Neural crest cell (in vitro differentiated cells): Measurements from ENCODE around the gene VIPR2. TPM values are rescaled to one million over a fixed set of nuclear protein-coding genes. Genes with fewer than 3 reads are reported as not detected.

Source experiments
- DNase-seq: peaks from one replicate; pipeline ENCODE4 v3.0.0; 2021; ENCODE audit warnings: low read depth, mixed read lengths, low spot score
- H3K27ac Mint-ChIP-seq: one replicate; pipeline ENCODE4 v1.8.0; 2021; ENCODE audit warnings: mild to moderate bottlenecking, mixed read lengths; ENCODE audit not compliant: unreplicated experiment
- H3K27me3 Mint-ChIP-seq: 2 replicates; pipeline ENCODE4 v1.8.0; 2021; ENCODE audit warnings: low read depth, mild to moderate bottlenecking, mixed read lengths
- H3K36me3 Mint-ChIP-seq: 2 replicates; pipeline ENCODE4 v1.8.0; 2021; ENCODE audit warnings: low read depth, mild to moderate bottlenecking, mixed read lengths
- H3K4me1 Mint-ChIP-seq: 2 replicates; pipeline ENCODE4 v1.8.0; 2021; ENCODE audit warnings: mixed read lengths
- H3K4me3 Mint-ChIP-seq: one replicate; pipeline ENCODE4 v1.8.0; 2021; ENCODE audit warnings: mild to moderate bottlenecking, mixed read lengths
- H3K9me3 Mint-ChIP-seq: 2 replicates; pipeline ENCODE4 v1.8.0; 2021; ENCODE audit warnings: mixed read lengths
- total RNA-seq: library from RNA; stranded (reverse); gene quantifications from 2 replicates; pipeline ENCODE4 v1.2.1, GENCODE V29; 2021
- TF ChIP-seq, protein P1 (sequence below): fragments of 200-600 bp; sonication (generic); conservative IDR thresholded peaks from 2 replicates; pipeline ENCODE4 v1.5.0; 2021; ENCODE audit warnings: antibody characterized with exemption, mild to moderate bottlenecking

The VIPR2 gene
- total RNA-seq, 1 donor from 2014 or later, result 0.16 TPM

DNA sequence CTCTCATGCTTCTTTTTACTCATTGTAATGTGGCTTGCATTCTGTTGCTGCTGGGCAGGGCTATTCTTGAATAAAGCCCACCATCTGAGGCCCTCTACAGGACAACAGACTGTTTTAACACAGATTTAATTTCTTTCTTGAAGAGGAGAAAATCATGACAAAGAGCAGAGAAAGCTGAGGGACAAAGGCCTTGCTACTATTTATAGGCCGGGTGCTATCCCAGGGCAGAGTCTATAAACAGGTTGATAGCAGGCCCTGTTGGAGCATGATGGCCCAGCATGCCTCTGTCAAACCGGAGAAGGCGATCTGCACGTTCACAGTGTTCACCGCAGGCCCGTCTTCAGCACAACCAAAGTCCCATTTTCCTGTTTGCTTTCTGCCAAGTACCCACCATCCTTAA lies 3.0 kb downstream of the VIPR2 start:
- H3K27me3 Mint-ChIP-seq, result peaks cover 60% of the 10 kb centered on the region
- peaks cover 2% of the 10 kb centered on the region for H3K36me3 Mint-ChIP-seq
- TF ChIP-seq, protein P1, sequence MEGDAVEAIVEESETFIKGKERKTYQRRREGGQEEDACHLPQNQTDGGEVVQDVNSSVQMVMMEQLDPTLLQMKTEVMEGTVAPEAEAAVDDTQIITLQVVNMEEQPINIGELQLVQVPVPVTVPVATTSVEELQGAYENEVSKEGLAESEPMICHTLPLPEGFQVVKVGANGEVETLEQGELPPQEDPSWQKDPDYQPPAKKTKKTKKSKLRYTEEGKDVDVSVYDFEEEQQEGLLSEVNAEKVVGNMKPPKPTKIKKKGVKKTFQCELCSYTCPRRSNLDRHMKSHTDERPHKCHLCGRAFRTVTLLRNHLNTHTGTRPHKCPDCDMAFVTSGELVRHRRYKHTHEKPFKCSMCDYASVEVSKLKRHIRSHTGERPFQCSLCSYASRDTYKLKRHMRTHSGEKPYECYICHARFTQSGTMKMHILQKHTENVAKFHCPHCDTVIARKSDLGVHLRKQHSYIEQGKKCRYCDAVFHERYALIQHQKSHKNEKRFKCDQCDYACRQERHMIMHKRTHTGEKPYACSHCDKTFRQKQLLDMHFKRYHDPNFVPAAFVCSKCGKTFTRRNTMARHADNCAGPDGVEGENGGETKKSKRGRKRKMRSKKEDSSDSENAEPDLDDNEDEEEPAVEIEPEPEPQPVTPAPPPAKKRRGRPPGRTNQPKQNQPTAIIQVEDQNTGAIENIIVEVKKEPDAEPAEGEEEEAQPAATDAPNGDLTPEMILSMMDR, result peak; percentile 25
- H3K27ac Mint-ChIP-seq, result no peak overlapping the region
- H3K9me3 Mint-ChIP-seq, result peaks cover 2% of the 10 kb centered on the region
- H3K4me1 Mint-ChIP-seq, result peaks cover 23% of the 10 kb centered on the region
- no peak for DNase-seq
- peak overlapping the region; percentile 52 for H3K4me3 Mint-ChIP-seq

DNA sequence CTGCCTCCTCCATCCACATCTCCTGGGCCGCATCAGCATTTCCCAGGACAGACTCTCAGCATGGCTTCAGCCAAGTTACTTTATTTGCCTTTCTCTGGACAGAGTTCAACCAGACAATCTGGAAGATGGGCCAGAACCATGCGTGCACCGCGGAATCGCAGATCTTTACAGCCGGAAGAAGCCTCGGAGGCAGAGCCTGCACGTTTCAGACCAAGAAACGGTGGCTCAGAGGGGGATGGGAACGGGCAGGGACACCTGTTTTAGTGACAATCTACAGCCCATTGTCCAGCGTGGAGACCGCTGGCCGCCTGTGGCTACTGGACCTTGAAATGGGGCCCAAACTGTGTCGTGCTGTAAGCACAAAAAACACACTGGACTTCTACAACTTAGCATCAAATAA lies 3.5 kb downstream of the VIPR2 start:
- Mint-ChIP-seq H3K27me3 (peaks cover 60% of the 10 kb centered on the region), H3K27ac (no peak overlapping the region), H3K4me1 (peaks cover 27% of the 10 kb centered on the region), H3K36me3 (peaks cover 2% of the 10 kb centered on the region), H3K9me3 (peaks cover 2% of the 10 kb centered on the region), H3K4me3 (no peak overlapping the region)
- TF ChIP-seq, protein P1, result no peak
- DNase-seq, result no peak

DNA sequence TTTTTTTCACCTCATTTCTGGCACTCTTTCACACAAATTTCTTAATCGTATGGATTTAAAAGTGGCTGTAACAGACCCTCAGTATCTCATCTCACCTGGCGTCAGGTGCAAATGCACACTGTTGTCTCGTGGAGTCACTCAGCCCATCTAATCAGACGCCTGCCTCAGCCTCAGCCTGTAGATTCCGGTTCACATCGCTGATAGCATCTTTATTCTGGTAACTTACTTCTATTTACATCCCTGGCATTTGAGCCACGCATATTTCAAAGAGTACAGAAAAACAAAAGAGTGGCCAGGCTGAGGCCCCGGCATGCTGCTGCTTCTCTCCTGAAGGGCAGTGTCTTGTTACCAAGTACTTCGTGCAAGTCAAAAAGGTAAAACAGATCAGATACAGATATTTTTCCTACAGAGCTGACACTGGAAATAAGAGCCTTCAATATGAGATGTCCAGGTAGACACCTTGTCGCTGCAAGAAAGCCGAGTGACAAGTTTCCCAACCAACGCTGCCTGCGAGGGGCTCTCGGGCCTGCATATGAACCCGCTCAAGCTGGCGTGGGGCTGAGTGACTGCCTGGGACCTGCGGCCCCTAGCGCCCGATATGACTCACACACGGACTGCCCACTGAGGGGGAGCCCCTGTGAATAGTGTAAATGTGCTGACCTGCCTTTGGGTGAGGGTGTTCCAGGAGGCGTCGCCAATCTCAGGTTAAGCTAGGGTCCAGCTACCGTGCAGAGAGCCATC lies 4.3 kb downstream of the VIPR2 start:
- no peak for DNase-seq
- peaks cover 28% of the 10 kb centered on the region for H3K4me1 Mint-ChIP-seq
- no peak overlapping the region for H3K4me3 Mint-ChIP-seq
- H3K9me3 Mint-ChIP-seq, result peaks cover 2% of the 10 kb centered on the region
- H3K27me3 Mint-ChIP-seq, result peaks cover 59% of the 10 kb centered on the region
- TF ChIP-seq, protein P1, result no peak
- H3K27ac Mint-ChIP-seq, result no peak overlapping the region
- peaks cover 2% of the 10 kb centered on the region for H3K36me3 Mint-ChIP-seq

DNA sequence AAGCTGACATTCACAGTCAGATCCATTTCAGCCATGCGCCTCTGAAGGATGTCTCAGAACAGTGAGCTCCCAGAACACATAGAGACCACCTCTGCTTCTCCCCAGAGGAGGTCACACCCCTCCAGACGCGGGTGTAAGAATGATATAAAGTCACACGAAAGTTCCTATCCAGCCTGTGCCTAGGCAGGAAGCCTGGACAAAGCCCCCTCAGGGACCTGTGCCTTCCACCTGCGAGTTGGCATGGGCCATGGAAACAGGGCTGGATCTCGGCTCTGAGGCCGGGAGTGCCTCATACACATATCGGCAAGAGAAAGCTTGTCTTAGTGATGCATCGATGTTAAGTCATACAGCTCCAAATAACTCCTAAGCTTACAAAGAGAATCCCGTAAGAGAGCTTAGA lies 5.0 kb downstream of the VIPR2 start:
- H3K27ac Mint-ChIP-seq, result no peak overlapping the region
- peaks cover 55% of the 10 kb centered on the region for H3K27me3 Mint-ChIP-seq
- H3K4me3 Mint-ChIP-seq, result no peak overlapping the region
- peaks cover 2% of the 10 kb centered on the region for H3K9me3 Mint-ChIP-seq
- H3K4me1 Mint-ChIP-seq, result peaks cover 28% of the 10 kb centered on the region
- peaks cover 2% of the 10 kb centered on the region for H3K36me3 Mint-ChIP-seq
- DNase-seq, result no peak
- TF ChIP-seq, protein P1, result no peak

DNA sequence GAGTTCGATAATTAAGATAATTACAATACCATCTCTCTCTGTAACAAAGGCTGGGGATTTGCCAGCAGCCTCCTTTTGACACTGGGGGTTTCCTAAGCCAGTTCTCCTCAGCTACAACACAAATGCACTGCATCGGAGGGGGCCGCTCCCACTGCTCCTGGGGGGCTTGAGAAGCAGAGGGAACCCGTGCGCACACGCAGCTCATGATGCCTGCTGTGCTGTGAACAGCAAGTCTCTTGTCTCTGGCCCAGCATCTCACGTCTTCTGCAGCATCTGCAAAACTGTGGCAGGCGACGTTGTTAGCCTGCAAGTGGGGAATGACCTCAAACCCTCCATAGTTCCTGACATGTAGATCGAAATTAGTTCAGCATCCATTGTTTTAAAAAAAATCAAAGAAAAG lies 5.5 kb downstream of the VIPR2 start:
- TF ChIP-seq, protein P1, result no peak
- no peak overlapping the region for H3K27ac Mint-ChIP-seq
- H3K9me3 Mint-ChIP-seq, result peaks cover 2% of the 10 kb centered on the region
- H3K27me3 Mint-ChIP-seq, result peaks cover 53% of the 10 kb centered on the region
- H3K4me1 Mint-ChIP-seq, result peaks cover 28% of the 10 kb centered on the region
- no peak for DNase-seq
- peaks cover 2% of the 10 kb centered on the region for H3K36me3 Mint-ChIP-seq
- H3K4me3 Mint-ChIP-seq, result no peak overlapping the region
